ENCODE results near the gene MOV10. TPM values are rescaled to one million over a fixed set of nuclear protein-coding genes. Genes with fewer than 3 reads are reported as not detected.

Gene MOV10
- total and polyA plus RNA-seq, 9 of the 15 experiments (the other 6 are each of a cell fraction or from before 2014, with no cell fraction given): 16.7 to 105 (median 49.5) TPM

- TF ChIP-seq TCF15 (CRISPR knock-in tag; IDR thresholded peaks at IDR 0.05): no peak
- TF ChIP-seq MAX (CRISPR knock-in tag; IDR thresholded peaks at IDR 0.05): peak; percentile 27; the same call in 1 of the 2 replicates
- TF ChIP-seq POLR2G (IDR thresholded peaks at IDR 0.05; ENCODE audit: low read depth, low read length): peak; percentile 90
- no peak for TF ChIP-seq IFI16 (CRISPR knock-in tag; IDR thresholded peaks at IDR 0.05)
- TF ChIP-seq, protein P1, sequence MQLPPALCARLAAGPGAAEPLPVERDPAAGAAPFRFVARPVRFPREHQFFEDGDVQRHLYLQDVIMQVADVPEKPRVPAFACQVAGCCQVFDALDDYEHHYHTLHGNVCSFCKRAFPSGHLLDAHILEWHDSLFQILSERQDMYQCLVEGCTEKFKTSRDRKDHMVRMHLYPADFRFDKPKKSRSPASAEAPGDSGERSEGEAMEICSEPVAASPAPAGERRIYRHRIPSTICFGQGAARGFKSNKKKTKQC (CRISPR knock-in tag; IDR thresholded peaks at IDR 0.05): no peak
- TF ChIP-seq, protein P2, sequence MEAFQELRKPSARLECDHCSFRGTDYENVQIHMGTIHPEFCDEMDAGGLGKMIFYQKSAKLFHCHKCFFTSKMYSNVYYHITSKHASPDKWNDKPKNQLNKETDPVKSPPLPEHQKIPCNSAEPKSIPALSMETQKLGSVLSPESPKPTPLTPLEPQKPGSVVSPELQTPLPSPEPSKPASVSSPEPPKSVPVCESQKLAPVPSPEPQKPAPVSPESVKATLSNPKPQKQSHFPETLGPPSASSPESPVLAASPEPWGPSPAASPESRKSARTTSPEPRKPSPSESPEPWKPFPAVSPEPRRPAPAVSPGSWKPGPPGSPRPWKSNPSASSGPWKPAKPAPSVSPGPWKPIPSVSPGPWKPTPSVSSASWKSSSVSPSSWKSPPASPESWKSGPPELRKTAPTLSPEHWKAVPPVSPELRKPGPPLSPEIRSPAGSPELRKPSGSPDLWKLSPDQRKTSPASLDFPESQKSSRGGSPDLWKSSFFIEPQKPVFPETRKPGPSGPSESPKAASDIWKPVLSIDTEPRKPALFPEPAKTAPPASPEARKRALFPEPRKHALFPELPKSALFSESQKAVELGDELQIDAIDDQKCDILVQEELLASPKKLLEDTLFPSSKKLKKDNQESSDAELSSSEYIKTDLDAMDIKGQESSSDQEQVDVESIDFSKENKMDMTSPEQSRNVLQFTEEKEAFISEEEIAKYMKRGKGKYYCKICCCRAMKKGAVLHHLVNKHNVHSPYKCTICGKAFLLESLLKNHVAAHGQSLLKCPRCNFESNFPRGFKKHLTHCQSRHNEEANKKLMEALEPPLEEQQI (IDR thresholded peaks at IDR 0.05): no peak
- TF ChIP-seq, protein P3, sequence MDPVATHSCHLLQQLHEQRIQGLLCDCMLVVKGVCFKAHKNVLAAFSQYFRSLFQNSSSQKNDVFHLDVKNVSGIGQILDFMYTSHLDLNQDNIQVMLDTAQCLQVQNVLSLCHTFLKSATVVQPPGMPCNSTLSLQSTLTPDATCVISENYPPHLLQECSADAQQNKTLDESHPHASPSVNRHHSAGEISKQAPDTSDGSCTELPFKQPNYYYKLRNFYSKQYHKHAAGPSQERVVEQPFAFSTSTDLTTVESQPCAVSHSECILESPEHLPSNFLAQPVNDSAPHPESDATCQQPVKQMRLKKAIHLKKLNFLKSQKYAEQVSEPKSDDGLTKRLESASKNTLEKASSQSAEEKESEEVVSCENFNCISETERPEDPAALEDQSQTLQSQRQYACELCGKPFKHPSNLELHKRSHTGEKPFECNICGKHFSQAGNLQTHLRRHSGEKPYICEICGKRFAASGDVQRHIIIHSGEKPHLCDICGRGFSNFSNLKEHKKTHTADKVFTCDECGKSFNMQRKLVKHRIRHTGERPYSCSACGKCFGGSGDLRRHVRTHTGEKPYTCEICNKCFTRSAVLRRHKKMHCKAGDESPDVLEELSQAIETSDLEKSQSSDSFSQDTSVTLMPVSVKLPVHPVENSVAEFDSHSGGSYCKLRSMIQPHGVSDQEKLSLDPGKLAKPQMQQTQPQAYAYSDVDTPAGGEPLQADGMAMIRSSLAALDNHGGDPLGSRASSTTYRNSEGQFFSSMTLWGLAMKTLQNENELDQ (CRISPR knock-in tag; IDR thresholded peaks at IDR 0.05; ENCODE audit: borderline replicate concordance): no peak
- no peak for TF ChIP-seq U2AF2 (optimal IDR thresholded peaks at IDR 0.05; ENCODE audit: low read depth, low read length)
- TF ChIP-seq, protein P4, sequence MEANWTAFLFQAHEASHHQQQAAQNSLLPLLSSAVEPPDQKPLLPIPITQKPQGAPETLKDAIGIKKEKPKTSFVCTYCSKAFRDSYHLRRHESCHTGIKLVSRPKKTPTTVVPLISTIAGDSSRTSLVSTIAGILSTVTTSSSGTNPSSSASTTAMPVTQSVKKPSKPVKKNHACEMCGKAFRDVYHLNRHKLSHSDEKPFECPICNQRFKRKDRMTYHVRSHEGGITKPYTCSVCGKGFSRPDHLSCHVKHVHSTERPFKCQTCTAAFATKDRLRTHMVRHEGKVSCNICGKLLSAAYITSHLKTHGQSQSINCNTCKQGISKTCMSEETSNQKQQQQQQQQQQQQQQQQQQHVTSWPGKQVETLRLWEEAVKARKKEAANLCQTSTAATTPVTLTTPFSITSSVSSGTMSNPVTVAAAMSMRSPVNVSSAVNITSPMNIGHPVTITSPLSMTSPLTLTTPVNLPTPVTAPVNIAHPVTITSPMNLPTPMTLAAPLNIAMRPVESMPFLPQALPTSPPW (CRISPR knock-in tag; IDR thresholded peaks at IDR 0.05): peak; percentile 74
- 0 out of 2 replicates have a peak, but pooled peaks have one; percentile 26 for TF ChIP-seq SRSF1 (IDR thresholded peaks at IDR 0.05; ENCODE audit: low read depth, low read length)
- no peak for TF ChIP-seq MBD1 (CRISPR knock-in tag; IDR thresholded peaks at IDR 0.05)
- no peak for TF ChIP-seq ZNF518B (CRISPR knock-in tag; IDR thresholded peaks at IDR 0.05)
These were observed 698 bp downstream of the MOV10 start (continued) for GRCh38 chr1:112674986-112675727.
